Duodenal mucosa (tissue), 2 donors: ENCODE data around the gene FUT6.
"Not testable (repeated sequence)": the region's sequence is repeated elsewhere in the genome, so short reads cannot be mapped to it uniquely, and the experiment has no call there.

Experiments
- H3K27ac ChIP-seq: one replicate; pipeline ENCODE4 v1.7.0; 2013; ENCODE audit warnings: low read depth, low read length
- H3K27me3 ChIP-seq, 2 donors: one replicate each; pipeline ENCODE4 v1.7.0; 2013; ENCODE audit warnings: low read length in 2 of 2, control low read depth in 1 of 2; ENCODE audit not compliant: insufficient read depth in 2 of 2, control insufficient read depth in 1 of 2
- H3K36me3 ChIP-seq, 2 donors: one replicate each; pipeline ENCODE4 v1.7.0; 2013; ENCODE audit warnings: low read length in 2 of 2, control low read depth in 1 of 2; ENCODE audit not compliant: insufficient read depth in 2 of 2, control insufficient read depth in 1 of 2
- H3K4me1 ChIP-seq, 2 donors: one replicate each; pipeline ENCODE4 v1.7.0; 2013; ENCODE audit warnings: low read length in 2 of 2, control low read depth in 1 of 2; ENCODE audit not compliant: insufficient read depth in 2 of 2, control insufficient read depth in 1 of 2
- H3K4me3 ChIP-seq, 2 donors: one replicate each; pipeline ENCODE4 v1.7.0; 2013; ENCODE audit warnings: low read length in 2 of 2, low read depth in 1 of 2
- H3K9ac ChIP-seq, 2 donors: one replicate each; pipeline ENCODE4 v1.7.0; 2013; ENCODE audit warnings: low read length in 2 of 2, low read depth in 1 of 2
- H3K9me3 ChIP-seq, 2 donors: one replicate each; pipeline ENCODE4 v1.7.0; 2013; ENCODE audit warnings: low read length in 2 of 2, control low read depth in 1 of 2; ENCODE audit not compliant: control insufficient read depth in 1 of 2

FUT6 gene

DNA sequence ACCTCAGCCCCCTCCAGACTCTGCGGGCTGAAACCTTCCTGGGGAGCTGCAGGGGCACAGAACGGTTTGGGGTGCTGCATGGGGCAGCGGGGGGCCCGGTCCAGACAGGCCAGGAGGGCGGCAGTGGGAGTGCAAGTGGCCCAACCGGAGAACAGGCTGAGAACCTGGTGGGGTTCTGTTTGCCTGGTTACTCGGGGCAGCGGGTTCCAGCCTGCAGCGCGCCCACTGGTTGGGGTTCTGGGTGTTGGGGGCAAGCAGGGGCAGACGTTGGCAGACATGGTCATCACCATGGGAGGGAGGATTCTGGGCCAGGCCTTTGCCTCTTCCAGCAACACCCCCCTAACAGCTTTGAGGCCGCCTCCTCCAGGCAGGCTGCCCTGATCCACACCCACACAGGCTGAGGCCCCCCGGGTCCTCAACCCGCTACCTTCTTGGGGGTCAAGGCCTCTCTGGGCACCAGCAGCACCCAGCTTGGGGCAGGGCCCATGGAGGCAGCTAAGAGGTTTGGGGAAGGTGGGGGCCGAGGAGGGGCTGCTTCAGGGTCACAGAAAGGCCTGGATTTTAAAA, 54.8 kb downstream of the FUT6 start, which contains the start of gene PRR22:
Gene PRR22 (minus strand): TSS at position 166 of the 567 bp plus-strand sequence. CDS start 86 bp downstream, at position 80.
- H3K9ac ChIP-seq, result no peak within 1 kb of the TSS
- H3K4me3 ChIP-seq, result no peak within 1 kb of the TSS
- no peak within 1 kb of the TSS for H3K27ac ChIP-seq
- peaks cover 19 to 52% of the 10 kb centered on the region in 2 donors for H3K36me3 ChIP-seq
- H3K9me3 ChIP-seq, result no peaks in the 10 kb centered on the region
- no peaks in the 10 kb centered on the region for H3K27me3 ChIP-seq
- no peaks in the 10 kb centered on the region for H3K4me1 ChIP-seq

DNA sequence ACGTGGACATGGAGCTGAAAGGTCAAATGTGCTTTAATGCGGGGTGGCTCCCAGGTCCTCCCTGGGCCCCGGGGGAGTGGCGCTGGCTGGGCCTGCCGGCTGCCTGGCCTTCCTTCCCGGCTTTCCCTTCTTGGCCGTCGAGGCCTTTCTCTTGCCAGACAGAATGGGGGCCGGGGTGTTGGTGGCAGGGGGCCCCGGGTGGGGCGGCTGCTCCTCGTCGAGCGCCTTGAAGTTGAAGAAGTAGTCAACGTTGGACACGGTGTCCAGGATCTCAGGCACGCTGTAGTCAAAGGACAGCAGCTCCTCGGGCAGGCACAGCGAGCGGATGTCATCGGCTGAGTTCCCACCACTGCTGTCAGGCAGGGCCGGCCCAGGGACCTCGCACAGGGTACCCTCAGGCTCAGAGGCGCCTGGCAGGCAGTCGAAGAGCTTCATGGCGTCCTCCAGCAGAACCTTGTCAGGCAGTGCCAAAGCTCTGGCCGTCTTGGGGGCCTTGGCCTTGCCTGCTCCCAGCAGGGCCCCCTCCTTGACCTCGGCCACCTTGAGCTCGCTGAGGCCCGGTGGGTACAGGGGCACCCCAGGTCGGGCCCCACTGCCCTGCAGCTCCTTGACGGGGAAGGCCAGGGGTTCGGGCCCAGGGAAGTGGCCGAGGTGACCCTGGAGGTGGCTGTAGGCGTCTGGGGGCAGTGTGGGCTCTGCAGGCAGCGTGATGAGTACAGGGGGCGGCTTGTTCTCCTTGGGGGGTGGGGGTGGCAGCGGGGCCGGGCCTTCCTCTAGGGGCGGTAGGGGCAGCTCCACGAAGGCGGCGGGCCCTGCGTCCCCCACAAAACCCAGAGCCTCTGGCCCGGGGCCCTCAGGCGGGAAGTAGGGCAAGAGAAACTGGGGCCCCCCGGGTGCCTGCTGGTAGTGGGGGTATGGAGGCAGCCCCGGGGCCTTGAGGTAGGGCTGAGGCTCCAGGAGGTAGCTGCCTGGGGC, 56.3 kb downstream of the FUT6 start:
- Histone ChIP-seq H3K27ac (no peak overlapping the region), H3K36me3 (peaks cover 17 to 40% of the 10 kb centered on the region in 2 donors), H3K9ac (no peak overlapping the region), H3K27me3 (no peaks in the 10 kb centered on the region), H3K4me1 (no peaks in the 10 kb centered on the region), H3K9me3 (no peaks in the 10 kb centered on the region), H3K4me3 (no peak overlapping the region)

DNA sequence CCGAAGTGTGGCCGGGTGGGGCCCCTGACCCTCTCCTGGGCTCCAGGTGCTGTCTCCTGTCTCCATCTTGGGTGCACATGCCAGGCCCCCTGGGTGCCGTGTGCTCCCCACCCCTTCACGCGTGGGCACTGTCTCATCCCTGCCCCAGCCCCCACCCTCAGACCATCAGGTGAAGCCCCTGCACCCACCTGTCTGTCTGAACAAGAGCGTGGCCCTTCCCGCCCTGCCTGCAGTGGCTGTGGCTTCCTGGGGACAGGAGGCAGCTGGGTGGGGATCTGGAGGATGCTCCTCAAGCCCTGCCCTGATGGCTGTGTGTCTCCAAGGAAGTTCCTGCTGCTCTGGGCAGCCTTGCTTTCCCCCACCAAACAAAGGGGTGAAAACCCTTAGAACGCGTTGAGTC, 57.2 kb downstream of the FUT6 start:
- Histone ChIP-seq H3K36me3 (peaks cover 13 to 31% of the 10 kb centered on the region in 2 donors), H3K4me1 (no peaks in the 10 kb centered on the region), H3K4me3 (no peak overlapping the region), H3K27me3 (no peaks in the 10 kb centered on the region), H3K9ac (no peak overlapping the region), H3K9me3 (no peaks in the 10 kb centered on the region), H3K27ac (no peak overlapping the region)

DNA sequence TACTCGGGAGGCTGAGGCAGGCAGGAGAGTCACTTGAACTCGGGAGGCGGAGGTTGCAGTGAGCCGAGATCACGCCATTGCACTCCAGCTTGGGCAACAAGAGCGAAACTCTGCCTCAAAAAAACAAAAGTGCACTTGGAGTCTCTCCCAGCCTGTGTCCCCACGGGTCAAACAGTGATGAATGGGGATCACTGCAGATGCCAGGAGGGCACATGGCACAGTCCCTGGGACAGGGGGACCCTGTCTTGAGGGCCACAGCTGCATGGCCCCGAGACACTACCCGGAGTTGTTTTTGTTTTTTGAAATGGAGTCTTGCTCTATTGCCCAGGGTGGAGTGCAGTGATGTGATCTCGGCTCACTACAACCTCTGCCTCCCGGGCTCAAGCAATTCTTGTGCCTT, 58.6 kb downstream of the FUT6 start:
- H3K27ac ChIP-seq, H3K4me1 ChIP-seq, H3K4me3 ChIP-seq, H3K27me3 ChIP-seq, H3K9ac ChIP-seq, H3K9me3 ChIP-seq: not testable (repeated sequence)
- H3K36me3 ChIP-seq, result peaks cover 0 to 17% of the 10 kb centered on the region in 2 donors
